Neural cell (in vitro differentiated cells): Measurements from ENCODE around the gene TBX5. TPM values are rescaled to one million over a fixed set of nuclear protein-coding genes. Genes with fewer than 3 reads are reported as not detected.

Experiments used
- H2AFZ ChIP-seq: fragments of 200-600, 300-800 bp; sonication (generic), shearing (Covaris generic); 2 replicates; pipeline ENCODE4 v1.6.0; 2014; ENCODE audit warnings: low read depth, mild to moderate bottlenecking, antibody characterized with exemption, low read length, moderate library complexity
- H3F3A ChIP-seq: fragments of 200-600 bp; shearing (Covaris generic); 2 replicates; pipeline ENCODE4 v1.6.1; 2016; ENCODE audit warnings: mild to moderate bottlenecking, moderate library complexity, mixed read lengths, antibody characterized with exemption, low read length; ENCODE audit not compliant: insufficient read depth, poor library complexity, severe bottlenecking
- H3K27ac ChIP-seq: fragments of 200-600, 300-800 bp; sonication (generic), shearing (Covaris generic); 2 replicates; pipeline ENCODE4 v1.5.1; 2014; ENCODE audit warnings: mild to moderate bottlenecking, low read length, moderate library complexity
- H3K27me3 ChIP-seq: fragments of 300-800, 200-600 bp; sonication (generic), shearing (Covaris generic); 2 replicates; pipeline ENCODE4 v1.6.0; 2014; ENCODE audit warnings: mild to moderate bottlenecking, low read depth, low read length, moderate library complexity; ENCODE audit not compliant: insufficient read depth
- H3K36me3 ChIP-seq: fragments of 300-800, 200-600 bp; sonication (generic), shearing (Covaris generic); 2 replicates; pipeline ENCODE4 v1.5.1; 2014; ENCODE audit warnings: mild to moderate bottlenecking, antibody characterized with exemption, low read length, moderate library complexity; ENCODE audit not compliant: insufficient read depth
- H3K4me2 ChIP-seq: fragments of 300-800, 200-600 bp; sonication (generic), shearing (Covaris generic); 2 replicates; pipeline ENCODE4 v1.6.0; 2014; ENCODE audit warnings: mild to moderate bottlenecking, low read length
- H3K4me3 ChIP-seq: fragments of 300-800, 200-600 bp; sonication (generic), shearing (Covaris generic); 2 replicates; pipeline ENCODE4 v1.5.1; 2014; ENCODE audit warnings: mild to moderate bottlenecking, low read length, moderate library complexity
- H3K79me2 ChIP-seq: fragments of 200-600 bp; shearing (Covaris generic); replicated peaks from 2 replicates; pipeline ENCODE4 v1.6.0; 2014; ENCODE audit warnings: mild to moderate bottlenecking, low read length, moderate library complexity; ENCODE audit not compliant: insufficient read depth
- H3K9ac ChIP-seq: fragments of 300-800, 200-600 bp; sonication (generic), shearing (Covaris generic); 2 replicates; pipeline ENCODE4 v1.6.1; 2016; ENCODE audit warnings: mild to moderate bottlenecking, low read length, mixed read lengths
- H3K9me2 ChIP-seq: fragments of 200-600 bp; shearing (Covaris generic); 2 replicates; pipeline ENCODE4 v1.6.1; 2016; ENCODE audit warnings: mild to moderate bottlenecking, low read length, mixed read lengths; ENCODE audit not compliant: insufficient read depth
- H3K9me3 ChIP-seq: fragments of 200-600, 300-800 bp; sonication (generic), shearing (Covaris generic); 2 replicates; pipeline ENCODE4 v1.6.1; 2016; ENCODE audit warnings: mild to moderate bottlenecking, mixed run types, low read length, moderate library complexity, mixed read lengths
- H4K20me1 ChIP-seq: fragments of 200-600 bp; shearing (Covaris generic); 2 replicates; pipeline ENCODE4 v1.6.1; 2016; ENCODE audit warnings: mild to moderate bottlenecking, mixed run types; ENCODE audit not compliant: insufficient read depth
- CTCF ChIP-seq: fragments of 450-650 bp; IDR thresholded peaks from 2 replicates; pipeline ENCODE4 v1.5.1; 2014; ENCODE audit warnings: antibody characterized with exemption, mild to moderate bottlenecking, moderate library complexity; ENCODE audit not compliant: poor library complexity, severe bottlenecking
- EP300 ChIP-seq: fragments of 450-650 bp; conservative IDR thresholded peaks from 2 replicates; pipeline ENCODE4 v1.6.1; 2014; ENCODE audit warnings: antibody characterized with exemption, mild to moderate bottlenecking, moderate library complexity; ENCODE audit not compliant: poor library complexity, severe bottlenecking
- EZH2 ChIP-seq: fragments of 200-600, 300-800 bp; shearing (Covaris generic), sonication (generic); IDR thresholded peaks from 2 replicates; pipeline ENCODE4 v1.6.1; 2014; ENCODE audit warnings: antibody characterized with exemption, low read length, borderline replicate concordance, mild to moderate bottlenecking; ENCODE audit not compliant: insufficient read depth, poor library complexity, severe bottlenecking
- MXI1 ChIP-seq: fragments of 450-650 bp; conservative IDR thresholded peaks from 2 replicates; pipeline ENCODE4 v1.6.1; 2014; ENCODE audit warnings: antibody characterized with exemption, mild to moderate bottlenecking; ENCODE audit not compliant: poor library complexity, severe bottlenecking
- POLR2AphosphoS5 ChIP-seq: IDR thresholded peaks from 2 replicates; pipeline ENCODE4 v1.6.1; 2012
- RAD21 ChIP-seq: fragments of 450-650 bp; conservative IDR thresholded peaks from 2 replicates; pipeline ENCODE4 v1.6.1; 2014; ENCODE audit warnings: antibody characterized with exemption, mild to moderate bottlenecking, moderate library complexity
- REST ChIP-seq: IDR thresholded peaks from 2 replicates; pipeline ENCODE4 v1.6.1; 2012; ENCODE audit warnings: borderline replicate concordance
- SMC3 ChIP-seq: fragments of 450-650 bp; conservative IDR thresholded peaks from 2 replicates; pipeline ENCODE4 v1.6.1; 2014; ENCODE audit warnings: antibody characterized with exemption, mild to moderate bottlenecking, moderate library complexity; ENCODE audit not compliant: poor library complexity
- TAF1 ChIP-seq: IDR thresholded peaks from 2 replicates; pipeline ENCODE4 v1.6.1; 2012; ENCODE audit warnings: low read depth
- polyA plus RNA-seq: library from polyadenylated mRNA; depleted of rRNA; stranded (reverse); fragments of >200 nt; gene quantifications from 2 replicates; pipeline ENCODE4 v1.2.3, GENCODE V29; 2014

Gene TBX5
- polyA plus RNA-seq, 1 donor from 2014 or later: not detected

GRCh38 chr12:114416028-114416427 lies 10.1 kb upstream of the TBX5 start:
- Histone ChIP-seq H3K27me3 (peaks cover 95% of the 10 kb centered on the region), H3K9me3 (peaks cover 4% of the 10 kb centered on the region), H3K9ac (no peak overlapping the region), H3K36me3 (no peaks in the 10 kb centered on the region), H3F3A (no peaks in the 10 kb centered on the region), H3K27ac (no peak overlapping the region), H3K79me2 (no peaks in the 10 kb centered on the region), H4K20me1 (no peaks in the 10 kb centered on the region), H3K4me3 (no peak overlapping the region), H3K4me2 (no peak overlapping the region), H3K9me2 (no peaks in the 10 kb centered on the region), H2AFZ (no peak overlapping the region)
- TF ChIP-seq SMC3: no peak

GRCh38 chr12:114415525-114415868 lies 9.6 kb upstream of the TBX5 start:
- Histone ChIP-seq H3K4me2 (no peak overlapping the region), H3K79me2 (no peaks in the 10 kb centered on the region), H2AFZ (no peak overlapping the region), H3K4me3 (no peak overlapping the region), H3K9me2 (no peaks in the 10 kb centered on the region), H3F3A (no peaks in the 10 kb centered on the region), H3K9me3 (peaks cover 4% of the 10 kb centered on the region), H3K9ac (no peak overlapping the region), H3K27ac (no peak overlapping the region), H4K20me1 (no peaks in the 10 kb centered on the region), H3K36me3 (no peaks in the 10 kb centered on the region), H3K27me3 (peaks cover 95% of the 10 kb centered on the region)
- TF ChIP-seq EZH2 (no peak), CTCF (no peak), MXI1 (no peak)

- Histone ChIP-seq H3K27me3 (peaks cover 95% of the 10 kb centered on the region), H3K79me2 (no peaks in the 10 kb centered on the region), H3K4me3 (no peak overlapping the region), H3K9me3 (peaks cover 4% of the 10 kb centered on the region), H4K20me1 (no peaks in the 10 kb centered on the region), H3K9me2 (no peaks in the 10 kb centered on the region), H3K9ac (no peak overlapping the region), H3F3A (no peaks in the 10 kb centered on the region), H3K27ac (no peak overlapping the region), H3K4me2 (no peak overlapping the region), H3K36me3 (no peaks in the 10 kb centered on the region), H2AFZ (no peak overlapping the region)
- no peak for TF ChIP-seq SMC3
These were observed 9.1 kb upstream of the TBX5 start for GRCh38 chr12:114414866-114415524.

GRCh38 chr12:114414031-114414865 lies 8.3 kb upstream of the TBX5 start:
- H3F3A ChIP-seq: no peaks in the 10 kb centered on the region
- peaks cover 4% of the 10 kb centered on the region for H3K9me3 ChIP-seq
- no peaks in the 10 kb centered on the region for H4K20me1 ChIP-seq
- no peak overlapping the region for H2AFZ ChIP-seq
- TF ChIP-seq POLR2AphosphoS5: no peak
- TF ChIP-seq RAD21: no peak
- TF ChIP-seq SMC3: no peak
- TF ChIP-seq EZH2: no peak
- no peak for TF ChIP-seq REST
- TF ChIP-seq CTCF: no peak
- TF ChIP-seq EP300: no peak
- TF ChIP-seq MXI1: no peak
- TF ChIP-seq TAF1: no peak
- no peaks in the 10 kb centered on the region for H3K36me3 ChIP-seq
- H3K79me2 ChIP-seq: no peaks in the 10 kb centered on the region
- H3K9me2 ChIP-seq: no peaks in the 10 kb centered on the region
- no peak overlapping the region for H3K27ac ChIP-seq
- H3K9ac ChIP-seq: no peak overlapping the region
- no peak overlapping the region for H3K4me3 ChIP-seq
- no peak overlapping the region for H3K4me2 ChIP-seq
- peaks cover 95% of the 10 kb centered on the region for H3K27me3 ChIP-seq
